ENCODE data around the gene SH2D4B. TPM values are rescaled to one million over a fixed set of nuclear protein-coding genes. Genes with fewer than 3 reads are reported as not detected.

SH2D4B gene
- total RNA-seq, 1 experiment from 2014 or later = 0.22 TPM

- H3K27ac ChIP-seq (ENCODE audit: low read depth, low read length) = no peak overlapping the region
- POLR2A ChIA-PET = no interaction called here
- H4K20me1 ChIP-seq (ENCODE audit: insufficient read depth) = no peaks in the 10 kb centered on the region
- no peaks in the 10 kb centered on the region for H3K36me3 ChIP-seq (ENCODE audit: control insufficient read depth in 1 of 2, insufficient read depth in 2 of 2, low read length in 2 of 2)
- intact Hi-C loops (cut with micrococcal nuclease) = no loop called here
- no peaks in the 10 kb centered on the region for H3K9me2 ChIP-seq (ENCODE audit: insufficient read depth)
- no peak overlapping the region for H3K9ac ChIP-seq (ENCODE audit: low read length)
- H3K4me1 ChIP-seq (ENCODE audit: control insufficient read depth in 1 of 2, insufficient read depth in 2 of 2, low read length in 2 of 2) = no peaks in the 10 kb centered on the region
- H2AFZ ChIP-seq (ENCODE audit: low read depth, low read length, poor library complexity, severe bottlenecking) = no peak overlapping the region
- H3K9me3 ChIP-seq (ENCODE audit: control insufficient read depth in 1 of 2, insufficient read depth in 1 of 2, low read depth in 1 of 2, low read length in 2 of 2) = no peaks in the 10 kb centered on the region
- DNase-seq (ENCODE audit: low read depth, low spot score) (no peak), ATAC-seq (no peak)
- no peak overlapping the region for H3K4me2 ChIP-seq (ENCODE audit: low read length)
- BruUV-seq (replicated peaks) = no TSS peak
- no peak overlapping the region for H3K4me3 ChIP-seq (replicated peaks in 1 of 2; ENCODE audit: low read depth in 1 of 2, low read length in 2 of 2)
- no peaks in the 10 kb centered on the region for H3K79me2 ChIP-seq (ENCODE audit: insufficient read depth, low read length)
- RAD21 ChIA-PET (ENCODE audit: low non-redundant PET in 1 of 2, low total read pairs in 2 of 2, uncharacterized antibody in 2 of 2, unreplicated experiment in 2 of 2) = no interaction called here
- H3K27me3 ChIP-seq (ENCODE audit: insufficient read depth, low read length) = no peaks in the 10 kb centered on the region
- CTCF ChIA-PET = no interaction called here
- TF ChIP-seq ELF1 (IDR thresholded peaks at IDR 0.05; ENCODE audit: borderline replicate concordance, low read depth) = no peak
- TF ChIP-seq CBX3 (IDR thresholded peaks at IDR 0.05; ENCODE audit: low read depth) = no peak
These were observed 17.7 kb downstream of the SH2D4B start for GRCh38 chr10:80555415-80555814.

GRCh38 chr10:80561950-80562349, 24.2 kb downstream of the SH2D4B start:
- Histone ChIP-seq H3K4me1 (ENCODE audit: control insufficient read depth in 1 of 2, insufficient read depth in 2 of 2, low read length in 2 of 2) (no peaks in the 10 kb centered on the region), H2AFZ (ENCODE audit: low read depth, low read length, poor library complexity, severe bottlenecking) (no peak overlapping the region), H4K20me1 (ENCODE audit: insufficient read depth) (no peaks in the 10 kb centered on the region), H3K4me2 (ENCODE audit: low read length) (no peak overlapping the region), H3K9ac (ENCODE audit: low read length) (no peak overlapping the region), H3K4me3 (replicated peaks in 1 of 2; ENCODE audit: low read depth in 1 of 2, low read length in 2 of 2) (no peak overlapping the region), H3K9me2 (ENCODE audit: insufficient read depth) (no peaks in the 10 kb centered on the region), H3K9me3 (ENCODE audit: control insufficient read depth in 1 of 2, insufficient read depth in 1 of 2, low read depth in 1 of 2, low read length in 2 of 2) (no peaks in the 10 kb centered on the region), H3K27me3 (ENCODE audit: insufficient read depth, low read length) (peaks cover under 1% of the 10 kb centered on the region; the same call in 1 of the 2 replicates), H3K27ac (ENCODE audit: low read depth, low read length) (no peak overlapping the region), H3K79me2 (ENCODE audit: insufficient read depth, low read length) (no peaks in the 10 kb centered on the region), H3K36me3 (ENCODE audit: control insufficient read depth in 1 of 2, insufficient read depth in 2 of 2, low read length in 2 of 2) (no peaks in the 10 kb centered on the region)
- TF ChIP-seq RAD21 (IDR thresholded peaks at IDR 0.05; ENCODE audit: low read depth) (no peak), SP1 (IDR thresholded peaks at IDR 0.05; ENCODE audit: low read depth) (no peak), FOSL1 (IDR thresholded peaks at IDR 0.05; ENCODE audit: low read depth) (no peak), SIN3A (IDR thresholded peaks at IDR 0.05; ENCODE audit: low read depth) (no peak), YY1 (IDR thresholded peaks at IDR 0.05; ENCODE audit: extremely low read depth, insufficient replicate concordance, low read depth, low read length) (no peak), ZFX (IDR thresholded peaks at IDR 0.05) (no peak), POLR2AphosphoS5 (IDR thresholded peaks at IDR 0.05; ENCODE audit: low read depth, low read length) (no peak)
- TF ChIP-seq, protein P1, sequence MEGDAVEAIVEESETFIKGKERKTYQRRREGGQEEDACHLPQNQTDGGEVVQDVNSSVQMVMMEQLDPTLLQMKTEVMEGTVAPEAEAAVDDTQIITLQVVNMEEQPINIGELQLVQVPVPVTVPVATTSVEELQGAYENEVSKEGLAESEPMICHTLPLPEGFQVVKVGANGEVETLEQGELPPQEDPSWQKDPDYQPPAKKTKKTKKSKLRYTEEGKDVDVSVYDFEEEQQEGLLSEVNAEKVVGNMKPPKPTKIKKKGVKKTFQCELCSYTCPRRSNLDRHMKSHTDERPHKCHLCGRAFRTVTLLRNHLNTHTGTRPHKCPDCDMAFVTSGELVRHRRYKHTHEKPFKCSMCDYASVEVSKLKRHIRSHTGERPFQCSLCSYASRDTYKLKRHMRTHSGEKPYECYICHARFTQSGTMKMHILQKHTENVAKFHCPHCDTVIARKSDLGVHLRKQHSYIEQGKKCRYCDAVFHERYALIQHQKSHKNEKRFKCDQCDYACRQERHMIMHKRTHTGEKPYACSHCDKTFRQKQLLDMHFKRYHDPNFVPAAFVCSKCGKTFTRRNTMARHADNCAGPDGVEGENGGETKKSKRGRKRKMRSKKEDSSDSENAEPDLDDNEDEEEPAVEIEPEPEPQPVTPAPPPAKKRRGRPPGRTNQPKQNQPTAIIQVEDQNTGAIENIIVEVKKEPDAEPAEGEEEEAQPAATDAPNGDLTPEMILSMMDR (IDR thresholded peaks at IDR 0.05 in 2 of 3, conservative IDR thresholded peaks at IDR 0.05 in 1 of 3; ENCODE audit: borderline replicate concordance in 1 of 3, insufficient read depth in 1 of 3, low read depth in 2 of 3, low read length in 2 of 3) = no peak
- ATAC-seq = no peak
- no peak for DNase-seq (ENCODE audit: low read depth, low spot score)
- ChIA-PET POLR2A (no interaction called here), RAD21 (ENCODE audit: low non-redundant PET in 1 of 2, low total read pairs in 2 of 2, uncharacterized antibody in 2 of 2, unreplicated experiment in 2 of 2) (no interaction called here), CTCF (no interaction called here)
- intact Hi-C loops (cut with micrococcal nuclease) = no loop called here
- BruUV-seq (replicated peaks) = no TSS peak
